ENCODE results near the gene CSGALNACT2.

DNA sequence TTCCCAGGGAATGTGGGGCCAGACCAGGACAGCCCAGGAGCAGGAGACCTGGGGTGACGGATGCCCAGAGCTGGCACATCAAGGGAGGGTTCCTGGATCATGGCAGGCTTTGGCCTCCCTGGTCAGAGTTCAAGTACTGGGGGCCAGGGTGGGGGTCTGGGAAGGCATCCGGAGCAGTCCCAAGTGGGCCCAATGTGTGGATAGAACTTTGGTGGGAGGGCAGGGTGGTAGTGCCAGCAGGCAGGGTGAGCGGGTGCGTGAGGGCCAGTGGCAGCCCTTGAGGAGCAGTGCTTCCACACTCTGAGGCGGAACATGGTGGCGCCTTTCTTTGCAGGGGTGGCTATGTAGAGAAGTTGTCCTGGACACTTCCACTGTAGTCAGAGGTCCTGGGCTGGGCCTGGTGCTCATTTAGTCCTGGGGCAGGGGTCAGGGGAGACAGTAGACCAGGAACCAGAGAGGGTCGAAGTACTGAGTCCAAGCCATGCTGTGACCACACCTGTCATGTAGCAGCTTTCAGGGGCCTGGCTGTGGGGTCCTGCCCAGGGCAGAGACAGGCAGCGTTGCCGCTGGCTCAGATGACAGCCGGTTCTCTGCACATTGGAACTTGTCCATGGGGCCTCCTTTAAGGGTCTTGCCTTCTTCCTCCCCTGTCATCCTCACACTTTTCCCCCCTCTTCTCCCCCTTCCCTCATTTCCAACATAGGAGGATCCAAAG is 22.2 kb upstream of the CSGALNACT2 start:
- TF ChIP-seq, protein P1, sequence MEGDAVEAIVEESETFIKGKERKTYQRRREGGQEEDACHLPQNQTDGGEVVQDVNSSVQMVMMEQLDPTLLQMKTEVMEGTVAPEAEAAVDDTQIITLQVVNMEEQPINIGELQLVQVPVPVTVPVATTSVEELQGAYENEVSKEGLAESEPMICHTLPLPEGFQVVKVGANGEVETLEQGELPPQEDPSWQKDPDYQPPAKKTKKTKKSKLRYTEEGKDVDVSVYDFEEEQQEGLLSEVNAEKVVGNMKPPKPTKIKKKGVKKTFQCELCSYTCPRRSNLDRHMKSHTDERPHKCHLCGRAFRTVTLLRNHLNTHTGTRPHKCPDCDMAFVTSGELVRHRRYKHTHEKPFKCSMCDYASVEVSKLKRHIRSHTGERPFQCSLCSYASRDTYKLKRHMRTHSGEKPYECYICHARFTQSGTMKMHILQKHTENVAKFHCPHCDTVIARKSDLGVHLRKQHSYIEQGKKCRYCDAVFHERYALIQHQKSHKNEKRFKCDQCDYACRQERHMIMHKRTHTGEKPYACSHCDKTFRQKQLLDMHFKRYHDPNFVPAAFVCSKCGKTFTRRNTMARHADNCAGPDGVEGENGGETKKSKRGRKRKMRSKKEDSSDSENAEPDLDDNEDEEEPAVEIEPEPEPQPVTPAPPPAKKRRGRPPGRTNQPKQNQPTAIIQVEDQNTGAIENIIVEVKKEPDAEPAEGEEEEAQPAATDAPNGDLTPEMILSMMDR (IDR thresholded peaks at IDR 0.05): no peak
- TF ChIP-seq POLR2A (IDR thresholded peaks at IDR 0.05): no peak
